Ascending aorta (tissue), 2 donors: Measurements from ENCODE around the gene GULP1. TPM values are rescaled to one million over a fixed set of nuclear protein-coding genes. Genes with fewer than 3 reads are reported as not detected.

ENCODE experiments used
- DNase-seq, 2 donors: peaks; one replicate each; pipeline ENCODE4 v3.0.0-alpha.2; 2019; ENCODE audit warnings: low spot score in 2 of 2
- H3K27ac ChIP-seq, 2 donors: fragments of 200-600 bp; sonication (generic); one replicate each; pipeline ENCODE4 v1.5.1; 2016 to 2017; ENCODE audit warnings: mild to moderate bottlenecking in 1 of 2
- H3K27me3 ChIP-seq: fragments of 200-600 bp; sonication (generic); one replicate; pipeline ENCODE4 v1.5.1; 2017
- H3K36me3 ChIP-seq, 2 donors: fragments of 200-600 bp; sonication (generic); one replicate each; pipeline ENCODE4 v1.5.1; 2016
- H3K4me1 ChIP-seq, 2 donors: fragments of 200-600 bp; sonication (generic); one replicate each; pipeline ENCODE4 v1.5.1; 2016 to 2017; ENCODE audit warnings: mild to moderate bottlenecking in 1 of 2
- H3K4me3 ChIP-seq, 2 donors: fragments of 200-600 bp; sonication (generic); one replicate each; pipeline ENCODE4 v1.5.1; 2016 to 2017; ENCODE audit warnings: mild to moderate bottlenecking in 1 of 2
- H3K9me3 ChIP-seq, 2 donors: fragments of 200-600 bp; sonication (generic); one replicate each; pipeline ENCODE4 v1.5.1; 2016
- CTCF ChIP-seq, 3 experiments: fragments of 200-600 bp in 2 of 3; fragments of 450-650 bp in 1 of 3; sonication (generic) in 2 of 3; IDR thresholded peaks; one replicate each; pipeline ENCODE4 v1.5.1; 2016 to 2019; ENCODE audit warnings: antibody characterized with exemption in 3 of 3, mild to moderate bottlenecking in 1 of 3, moderate library complexity in 1 of 3
- intact Hi-C: fragments of 100-400 bp; cut with DNase I; formaldehyde crosslinking; loops from one replicate; pipeline ENCODE4 v1.15.1; 2023
- total RNA-seq: library from RNA; depleted of rRNA; stranded (reverse); fragments of >200 nt; gene quantifications from one replicate; pipeline ENCODE4 v1.1.0, GENCODE V29; 2016

Gene GULP1
- total RNA-seq, 1 donor from 2014 or later, result 67.8 TPM

DNA sequence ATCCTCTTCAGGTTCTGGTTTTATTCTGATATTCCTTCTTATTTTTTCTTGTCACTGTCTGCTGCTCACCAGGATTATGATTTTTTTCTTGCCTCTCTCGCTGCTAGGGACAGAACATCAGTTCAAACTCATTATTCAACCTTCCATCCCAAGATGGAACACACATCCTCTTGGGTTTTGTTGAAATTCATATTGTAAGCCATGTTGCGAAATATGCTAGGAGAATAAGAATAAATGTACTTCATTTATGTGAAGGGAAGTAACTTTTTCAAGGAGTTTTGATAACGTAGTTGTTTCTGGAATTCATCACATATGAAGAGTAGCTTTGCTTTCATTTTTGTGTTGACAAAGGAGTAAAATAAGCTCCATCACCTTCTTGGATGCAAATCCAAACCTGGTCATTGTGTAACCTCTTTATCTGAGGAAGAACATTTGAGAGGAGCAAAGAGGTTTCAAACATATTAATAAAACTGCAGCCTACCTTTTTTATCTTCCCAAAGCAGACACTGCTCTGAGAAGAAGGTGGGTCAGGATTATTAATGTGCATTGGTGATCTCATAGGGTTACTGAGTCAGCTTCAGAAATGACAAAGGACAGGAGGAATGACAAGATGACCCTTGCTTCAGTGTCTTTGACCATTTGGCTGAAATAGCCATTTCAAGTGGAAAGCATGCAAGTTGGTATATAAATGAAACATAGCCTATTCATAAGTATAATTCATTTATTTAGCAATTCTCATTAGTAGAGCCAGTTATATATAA, 280.0 kb downstream of the GULP1 start:
- DNase-seq, result no peak
- Histone ChIP-seq H3K4me1 (peaks cover 0 to 4% of the 10 kb centered on the region in 2 donors), H3K27ac (no peak overlapping the region), H3K36me3 (peaks cover 0 to 7% of the 10 kb centered on the region in 2 donors), H3K4me3 (no peak overlapping the region), H3K9me3 (no peaks in the 10 kb centered on the region), H3K27me3 (no peaks in the 10 kb centered on the region)
- no peak for TF ChIP-seq CTCF (IDR thresholded peaks at IDR 0.05)
- intact Hi-C loops, result no loop called here

DNA sequence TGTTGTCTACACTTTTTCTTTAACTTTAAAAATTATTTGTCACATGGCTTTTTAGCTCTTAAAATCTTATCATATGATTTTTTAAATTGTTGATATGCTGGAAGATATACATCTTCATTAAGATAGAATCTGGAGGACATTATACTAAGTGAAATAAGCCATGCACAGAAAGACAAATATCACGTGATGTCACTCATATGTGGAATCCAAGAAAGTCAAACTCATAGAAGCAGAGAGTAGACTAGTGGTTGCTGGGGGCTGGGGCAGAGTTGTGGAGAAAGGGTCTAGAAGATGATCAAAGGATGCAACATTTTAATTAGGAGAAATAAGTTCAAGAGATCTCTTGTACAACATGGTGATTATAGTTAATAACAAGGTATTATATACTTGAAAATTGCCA, 280.9 kb downstream of the GULP1 start:
- no peak for TF ChIP-seq CTCF (IDR thresholded peaks at IDR 0.05)
- Histone ChIP-seq H3K27ac (no peak overlapping the region), H3K36me3 (peaks cover 0 to 7% of the 10 kb centered on the region in 2 donors), H3K9me3 (no peaks in the 10 kb centered on the region), H3K27me3 (no peaks in the 10 kb centered on the region), H3K4me3 (no peak overlapping the region), H3K4me1 (peaks cover 0 to 4% of the 10 kb centered on the region in 2 donors)
- intact Hi-C loops, result no loop called here
- DNase-seq, result no peak

GRCh38 chr2:188573453-188573852, 281.8 kb downstream of the GULP1 start:
- H3K27me3 ChIP-seq, result no peaks in the 10 kb centered on the region
- H3K9me3 ChIP-seq, result no peaks in the 10 kb centered on the region
- intact Hi-C loops, result no loop called here
- TF ChIP-seq CTCF (IDR thresholded peaks at IDR 0.05), result no peak
- peaks cover 0 to 7% of the 10 kb centered on the region in 2 donors for H3K36me3 ChIP-seq
- no peak for DNase-seq
- H3K4me3 ChIP-seq, result no peak overlapping the region
- peaks cover 0 to 4% of the 10 kb centered on the region in 2 donors for H3K4me1 ChIP-seq
- H3K27ac ChIP-seq, result no peak overlapping the region

- Histone ChIP-seq H3K27me3 (no peaks in the 10 kb centered on the region), H3K36me3 (no peaks in the 10 kb centered on the region), H3K27ac (no peak overlapping the region), H3K4me1 (peaks cover 0 to 4% of the 10 kb centered on the region in 2 donors), H3K4me3 (no peak overlapping the region), H3K9me3 (no peaks in the 10 kb centered on the region)
- no peak for DNase-seq
- intact Hi-C loops, result no loop called here
- no peak for TF ChIP-seq CTCF (IDR thresholded peaks at IDR 0.05)
Measured at GRCh38 chr2:188576006-188576405, 284.3 kb downstream of the GULP1 start.

GRCh38 chr2:188576651-188577050, 285.0 kb downstream of the GULP1 start:
- TF ChIP-seq CTCF (IDR thresholded peaks at IDR 0.05), result no peak
- no peaks in the 10 kb centered on the region for H3K9me3 ChIP-seq
- no peak for DNase-seq
- intact Hi-C loops, result no loop called here
- no peaks in the 10 kb centered on the region for H3K27me3 ChIP-seq
- H3K4me1 ChIP-seq, result peaks cover 0 to 6% of the 10 kb centered on the region in 2 donors
- H3K36me3 ChIP-seq, result no peaks in the 10 kb centered on the region
- peak overlapping the region in 1 of 2 donors; percentile 5 for H3K27ac ChIP-seq
- H3K4me3 ChIP-seq, result no peak overlapping the region
